GM18909 (cell line): ENCODE results near the gene FOXD4.
"Not testable (repeated sequence)": the region's sequence is repeated elsewhere in the genome, so short reads cannot be mapped to it uniquely, and the experiment has no call there.

ENCODE experiments used
- ATAC-seq: cut with Tn5 transposase; IDR thresholded peaks from one replicate; pipeline ENCODE4 v1.9.1; 2021; ENCODE audit warnings: mild to moderate bottlenecking; ENCODE audit not compliant: unreplicated experiment, poor library complexity

Gene FOXD4

DNA sequence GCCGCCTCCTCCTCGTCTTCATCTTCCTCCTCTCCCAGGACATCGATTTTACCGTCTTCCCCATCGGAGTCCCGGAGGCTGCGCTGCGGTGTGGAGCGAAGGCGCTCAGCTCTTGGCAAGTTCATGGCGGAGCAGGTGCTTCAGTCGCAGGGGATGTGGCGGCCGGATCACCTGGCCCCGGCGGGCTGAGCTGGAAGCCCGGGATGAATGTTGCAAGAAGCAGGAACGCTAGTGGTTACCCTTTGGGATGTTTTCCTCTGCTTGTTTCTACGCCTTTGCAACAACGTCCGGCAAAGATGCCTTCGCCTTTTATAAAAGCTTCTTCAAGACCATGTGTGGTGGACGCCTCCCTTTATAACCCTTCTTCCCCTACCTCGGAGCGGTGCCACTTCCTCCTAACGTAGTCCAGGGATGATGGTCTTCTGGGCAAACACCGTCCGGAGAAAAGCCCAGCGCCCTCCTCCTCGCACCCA, at the start of gene FOXD4:
Gene FOXD4 (minus strand): TSS at position 423 of the 473 bp plus-strand sequence. CDS start 298 bp downstream, at position 125.
- not testable (repeated sequence) for ATAC-seq

DNA sequence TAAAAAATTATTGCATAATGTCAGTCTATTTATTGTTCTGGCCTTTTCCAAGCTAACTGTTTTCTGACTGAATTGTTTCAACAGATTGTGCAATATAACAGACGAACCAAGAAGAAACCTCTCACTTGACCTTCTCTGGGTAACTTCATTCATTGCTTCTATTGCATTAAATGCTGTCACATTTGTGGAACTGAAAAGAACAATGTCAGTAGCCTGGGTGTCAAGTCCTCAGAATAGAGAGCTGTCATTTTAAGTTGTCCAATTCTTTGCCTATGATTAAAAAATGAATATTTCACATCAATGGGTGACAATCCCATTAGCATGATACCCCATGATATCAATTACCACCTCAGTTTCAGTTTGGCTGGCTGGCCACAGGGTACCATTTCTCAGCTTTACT, 41.7 kb upstream of the FOXD4 start:
- not testable (repeated sequence) for ATAC-seq

DNA sequence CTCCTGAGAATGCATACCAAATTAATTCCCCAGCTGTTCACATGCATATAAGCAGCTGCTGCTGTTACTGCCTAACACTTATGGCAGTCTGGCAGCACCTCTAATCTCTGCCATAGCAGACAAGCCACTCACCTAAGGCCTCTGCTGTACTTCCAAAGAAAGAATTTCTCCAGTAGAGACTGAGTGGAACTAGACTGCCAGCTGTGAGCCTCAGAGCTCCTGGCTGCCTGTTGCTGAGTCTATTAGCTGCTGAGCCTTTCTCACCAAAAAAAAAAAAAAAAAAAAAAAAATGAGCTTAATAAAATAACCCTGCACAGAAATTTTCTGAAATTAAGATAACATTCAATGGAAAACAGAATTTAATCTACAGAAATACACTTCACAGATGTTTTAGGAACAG, 33.0 kb upstream of the FOXD4 start:
- not testable (repeated sequence) for ATAC-seq

DNA sequence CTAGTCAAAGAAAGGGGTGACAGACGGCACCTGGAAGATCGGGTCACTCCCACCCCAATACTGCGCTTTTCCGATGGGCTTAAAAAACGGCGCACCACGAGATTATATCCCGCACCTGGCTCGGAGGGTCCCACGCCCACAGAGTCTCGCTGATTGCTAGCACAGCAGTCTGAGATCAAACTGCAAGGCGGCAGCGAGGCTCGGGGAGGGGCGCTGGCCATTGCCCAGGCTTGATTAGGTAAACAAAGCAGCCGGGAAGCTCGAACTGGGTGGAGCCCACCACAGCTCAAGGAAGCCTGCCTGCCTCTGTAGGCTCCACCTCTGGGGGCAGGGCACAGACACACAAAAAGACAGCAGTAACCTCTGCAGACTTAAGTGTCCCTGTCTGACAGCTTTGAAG, 21.7 kb upstream of the FOXD4 start:
- not testable (repeated sequence) for ATAC-seq

DNA sequence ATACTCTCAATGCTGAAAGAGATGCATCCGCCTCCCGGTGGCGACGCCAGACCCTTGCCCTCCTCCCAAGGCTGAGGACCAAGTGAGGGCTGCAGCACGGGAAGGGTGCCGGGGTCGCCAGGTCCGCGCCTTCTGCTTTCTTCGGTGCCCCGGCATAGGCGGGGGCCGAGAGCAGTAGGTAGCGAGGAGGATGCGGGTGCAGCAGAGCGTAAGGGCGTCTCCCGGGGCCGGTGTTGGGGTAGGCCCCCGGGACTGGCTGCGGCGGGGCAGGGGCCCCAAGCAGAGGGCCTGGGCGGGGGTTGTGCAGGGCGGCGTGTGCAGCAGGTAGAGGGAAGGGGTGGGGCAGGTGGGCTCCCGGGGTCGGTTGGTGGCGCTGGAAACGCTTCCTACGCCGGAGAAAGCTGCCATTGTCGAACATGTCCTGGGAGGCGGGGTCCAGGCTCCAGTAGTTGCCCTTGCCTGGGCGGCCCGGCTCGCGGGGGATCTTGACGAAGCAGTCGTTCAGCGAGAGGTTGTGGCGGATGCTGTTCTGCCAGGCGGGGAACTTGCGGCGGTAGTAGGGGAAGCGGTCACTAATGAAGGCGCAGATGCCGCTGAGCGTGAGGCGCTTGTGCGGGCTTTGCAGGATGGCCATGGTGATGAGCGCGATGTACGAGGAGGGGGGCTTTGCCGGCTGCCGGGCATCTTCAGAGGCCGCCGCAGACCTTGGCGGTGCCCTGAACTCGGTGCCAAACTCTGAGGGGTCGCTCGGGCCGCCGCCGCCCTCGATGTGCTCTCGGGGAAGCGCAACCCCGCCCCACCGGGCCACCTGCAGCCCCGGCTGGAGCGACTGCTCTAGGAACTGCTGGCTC, 848 bp downstream of the FOXD4 start:
- not testable (repeated sequence) for ATAC-seq

DNA sequence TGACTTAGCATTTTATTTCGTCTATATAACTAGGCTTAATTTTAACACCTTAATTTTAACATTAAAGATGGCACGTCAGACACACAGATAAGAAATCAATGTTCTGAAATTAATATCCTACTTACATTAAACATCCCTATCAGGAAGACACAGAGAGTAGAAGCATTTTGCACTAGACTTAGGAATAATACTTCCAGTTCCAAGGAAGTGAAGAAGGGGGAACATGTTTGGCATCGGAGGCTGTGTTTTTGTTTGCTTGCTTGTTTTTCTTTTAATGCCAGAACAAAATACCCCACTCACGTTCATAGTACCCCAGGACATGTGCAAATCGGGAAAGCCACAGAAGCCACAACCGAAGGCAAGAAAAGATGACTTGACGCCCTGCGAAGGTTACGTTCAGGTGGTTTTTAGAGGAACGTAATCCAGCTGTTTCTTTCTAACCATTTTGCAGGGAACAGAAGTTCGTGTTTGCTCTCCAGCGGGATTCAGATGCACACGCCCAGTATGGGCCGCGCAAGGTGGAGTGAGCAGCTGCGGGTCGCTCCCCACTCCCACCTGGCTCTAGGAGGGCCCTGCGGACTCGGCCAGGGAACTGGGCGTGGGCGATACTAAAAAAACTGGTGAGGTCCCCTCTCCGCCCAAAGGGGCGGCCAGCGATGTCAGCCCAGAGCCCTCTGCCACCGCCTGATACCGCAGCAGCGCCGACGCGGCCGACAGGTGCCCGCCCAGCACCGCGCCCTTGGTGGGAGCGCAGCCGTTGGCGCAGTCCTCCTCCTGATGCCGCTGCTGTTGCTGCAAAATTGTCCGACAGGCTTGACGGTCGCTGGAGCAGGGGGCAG, 1.8 kb downstream of the FOXD4 start:
- not testable (repeated sequence) for ATAC-seq

DNA sequence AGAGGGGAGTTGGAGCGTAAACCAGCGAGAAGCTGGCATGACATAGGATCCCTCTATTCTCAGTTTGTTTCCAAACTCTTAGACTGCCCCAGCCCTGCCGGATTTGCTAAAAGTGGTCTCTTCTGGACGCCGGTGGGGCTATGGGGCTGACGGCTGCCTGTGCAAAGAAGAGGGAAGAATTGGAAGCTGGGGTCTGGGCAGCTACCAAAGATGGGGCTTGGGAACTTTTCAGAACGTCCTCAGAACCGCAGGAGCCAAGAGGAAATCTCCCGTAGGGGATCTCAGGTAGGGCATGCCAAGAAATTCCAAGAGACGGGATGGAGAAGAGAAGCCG, 3.1 kb downstream of the FOXD4 start:
- not testable (repeated sequence) for ATAC-seq

DNA sequence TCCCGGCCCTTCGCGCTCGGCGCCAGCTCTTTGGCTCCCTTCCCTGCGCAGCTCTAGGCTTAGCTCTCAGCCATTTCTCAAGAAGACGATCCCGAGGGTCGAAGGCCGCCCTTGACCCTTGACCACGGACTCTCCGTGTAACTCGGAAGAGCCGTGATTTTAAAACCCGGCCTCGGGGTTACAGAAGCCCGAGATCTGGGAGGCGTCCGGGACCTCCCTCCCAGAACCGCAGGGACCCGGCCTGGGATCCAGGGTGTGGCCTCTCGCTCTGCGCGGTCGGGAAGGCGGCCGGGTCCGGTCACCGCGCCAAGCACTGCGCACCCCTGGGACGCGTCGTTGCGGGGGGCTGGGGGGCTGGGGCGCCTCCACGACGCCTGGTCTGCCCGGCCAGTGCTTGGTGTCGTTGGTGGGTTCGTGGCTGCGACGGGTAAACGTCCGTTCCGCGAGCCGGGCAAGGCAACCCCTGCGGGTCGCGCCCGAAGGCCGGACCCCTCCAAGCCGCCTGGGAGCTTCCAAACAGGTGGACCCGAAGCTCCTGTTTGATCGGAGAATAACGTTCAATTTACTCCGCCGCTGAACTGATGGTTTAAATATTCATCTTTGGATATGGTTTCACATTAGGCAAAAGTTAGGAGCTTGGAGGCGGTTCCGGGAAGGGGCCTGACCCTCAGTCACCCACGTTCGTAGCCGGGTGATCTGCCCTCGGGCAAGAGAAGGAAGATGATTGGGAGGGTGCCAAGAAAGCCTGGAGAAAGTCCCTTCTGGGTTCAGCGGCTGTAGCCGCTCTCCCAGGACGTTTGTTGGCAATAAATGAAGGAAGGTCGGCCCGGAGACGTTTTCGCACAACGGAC, 3.7 kb downstream of the FOXD4 start:
- peak; percentile 10 for ATAC-seq

DNA sequence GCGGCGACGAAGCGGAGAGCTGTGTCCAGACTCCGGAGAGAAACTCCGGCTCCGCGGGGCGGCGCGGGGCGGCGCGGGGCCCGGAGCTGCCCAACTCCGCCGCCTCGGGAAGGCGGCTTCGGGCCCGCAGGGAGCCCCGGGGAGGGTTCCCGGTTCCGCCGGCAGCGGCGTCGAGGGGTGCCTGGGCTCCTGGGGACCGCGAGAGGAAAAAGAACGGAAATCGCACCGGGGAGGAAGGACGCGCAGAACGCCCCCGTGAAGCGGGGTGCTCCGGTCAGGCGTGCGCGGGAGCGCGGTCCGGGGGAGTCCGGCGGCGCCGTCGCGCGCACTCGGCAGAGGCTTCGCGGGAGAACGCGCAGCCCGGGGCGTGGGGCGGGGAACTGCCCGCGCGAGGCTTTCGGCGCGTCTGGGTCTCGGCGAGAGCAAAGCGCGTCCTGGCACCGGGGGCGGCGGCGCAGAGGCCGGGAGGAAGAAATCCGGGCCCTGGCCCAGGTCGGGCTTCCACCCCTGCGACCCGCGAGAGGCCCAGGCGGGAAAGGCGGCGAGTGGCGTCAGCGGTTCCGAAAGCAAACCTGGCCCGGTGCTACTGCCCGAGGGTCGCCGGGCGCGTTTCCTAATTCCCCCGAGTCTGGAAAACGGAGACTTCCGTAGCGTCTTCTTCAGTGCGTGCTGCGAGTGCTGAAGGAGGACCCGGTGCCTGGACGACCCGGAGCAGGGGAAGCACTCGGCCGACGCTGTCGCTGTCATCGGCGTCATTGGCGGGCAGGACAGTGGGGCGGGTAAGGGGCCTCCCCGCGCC, 4.5 kb downstream of the FOXD4 start:
- peak; percentile 68 for ATAC-seq

DNA sequence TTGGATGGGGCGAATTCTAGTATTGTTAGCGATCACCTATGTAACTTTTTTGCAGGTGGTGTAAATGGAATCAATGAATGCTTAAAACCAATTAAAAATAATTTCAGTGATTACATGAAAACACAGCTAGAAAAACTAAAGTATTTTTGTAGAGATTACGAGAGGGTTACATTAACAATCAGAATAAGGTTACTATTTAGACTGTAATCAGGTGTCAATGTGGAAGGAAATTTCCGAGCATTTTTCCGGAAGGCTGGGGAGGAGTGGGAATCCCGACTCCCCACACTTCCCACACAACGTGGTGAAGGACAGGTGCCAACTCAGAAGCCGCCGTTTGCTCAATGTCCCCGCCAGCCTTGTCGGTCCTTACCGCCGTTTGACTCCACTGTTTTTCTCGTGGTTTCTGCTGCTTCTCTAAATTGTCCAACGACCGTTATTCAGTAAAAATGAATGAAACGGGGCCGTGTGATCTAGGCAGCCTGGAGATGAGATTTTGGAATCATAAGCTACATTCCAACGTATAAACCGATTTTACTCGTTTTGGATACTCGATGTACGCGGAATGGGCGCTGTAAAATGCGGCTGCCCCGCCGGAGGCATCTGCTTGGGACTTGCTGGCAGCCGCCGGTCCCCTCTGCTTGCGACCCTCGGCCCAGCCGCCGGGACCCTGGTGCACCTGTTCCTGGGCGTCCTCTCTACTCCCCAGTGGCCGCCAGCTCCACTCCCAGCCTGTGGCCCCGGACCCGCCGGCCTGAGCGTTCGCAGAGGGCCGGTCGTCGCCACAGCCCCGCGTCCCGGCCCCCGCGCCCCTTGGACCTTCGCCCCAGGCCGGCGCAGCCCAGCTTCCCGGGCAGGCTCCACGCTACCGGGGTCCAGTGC, 5.4 kb downstream of the FOXD4 start:
- not testable (repeated sequence) for ATAC-seq

DNA sequence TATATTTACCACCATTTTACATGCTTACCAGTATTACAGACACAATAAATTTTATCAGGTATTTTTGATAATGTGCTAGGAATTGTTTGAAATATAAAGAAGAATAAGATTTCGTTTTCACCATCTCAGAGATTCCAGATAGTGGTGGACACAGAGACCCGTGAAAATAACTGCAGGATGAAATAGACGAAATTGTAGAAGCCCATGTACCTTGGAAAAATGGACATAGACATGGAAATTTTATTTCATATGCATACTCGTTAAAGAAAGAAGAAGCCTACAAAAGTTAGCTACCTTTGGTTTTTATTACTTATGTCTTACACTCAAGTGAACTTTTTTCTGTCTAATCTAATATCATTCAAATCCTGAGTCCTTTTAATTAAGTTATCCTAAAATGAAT, 7.5 kb downstream of the FOXD4 start:
- ATAC-seq, result not testable (repeated sequence)

DNA sequence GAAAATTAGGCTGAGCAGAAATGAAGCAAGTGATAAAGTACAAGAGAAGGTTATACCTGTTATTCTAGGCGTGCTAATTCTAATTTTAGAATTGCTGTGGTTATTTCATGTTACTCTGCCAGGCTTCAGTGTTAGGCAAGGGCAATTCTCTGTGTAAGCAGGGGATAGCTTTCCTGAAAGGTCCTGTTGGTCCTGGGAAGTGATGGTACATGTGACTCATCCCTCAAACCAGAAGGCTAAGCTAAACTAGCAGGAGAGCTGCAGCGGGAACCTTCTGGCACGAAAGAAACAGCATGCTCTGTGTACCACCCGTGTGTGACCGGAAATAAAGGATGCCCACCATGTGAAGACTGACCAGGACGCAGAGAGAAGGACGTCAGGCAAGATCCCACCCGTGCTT, 8.7 kb downstream of the FOXD4 start:
- ATAC-seq, result not testable (repeated sequence)

DNA sequence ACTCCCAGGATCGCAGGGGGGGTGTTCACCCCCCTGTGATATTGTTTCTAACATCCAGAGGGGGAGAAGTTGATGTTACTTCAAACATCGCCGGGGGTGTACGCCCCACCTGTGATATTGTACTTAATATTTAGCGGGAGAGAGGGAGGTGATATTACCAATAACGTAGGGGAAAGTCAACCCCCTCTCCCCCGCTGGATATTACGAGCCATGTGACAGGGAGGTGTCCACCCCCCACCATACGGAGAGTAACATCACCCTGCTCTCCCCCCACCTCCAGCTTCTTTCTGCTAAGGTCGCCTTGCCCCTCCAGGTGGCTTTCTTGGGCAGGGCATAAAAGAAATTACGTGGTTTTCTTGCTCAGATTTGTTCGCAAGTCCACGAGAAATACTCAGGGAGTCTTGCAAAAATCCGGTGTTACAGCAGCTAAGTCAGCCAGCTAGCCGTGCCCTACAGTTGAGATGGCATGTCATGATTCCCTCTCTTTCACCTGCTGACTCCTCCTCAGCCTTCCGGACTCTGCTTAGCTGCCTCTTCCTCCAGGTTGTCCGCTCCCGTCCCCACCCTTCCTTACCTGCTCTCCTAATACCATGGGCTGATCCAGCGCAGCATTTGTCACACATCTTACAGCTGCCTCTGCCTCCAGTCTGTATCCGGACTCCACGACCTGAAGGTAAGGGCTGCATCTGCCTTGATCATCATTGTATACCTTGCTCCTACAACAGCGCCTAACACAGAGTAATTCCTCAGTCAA, 9.3 kb downstream of the FOXD4 start:
- ATAC-seq, result not testable (repeated sequence)

DNA sequence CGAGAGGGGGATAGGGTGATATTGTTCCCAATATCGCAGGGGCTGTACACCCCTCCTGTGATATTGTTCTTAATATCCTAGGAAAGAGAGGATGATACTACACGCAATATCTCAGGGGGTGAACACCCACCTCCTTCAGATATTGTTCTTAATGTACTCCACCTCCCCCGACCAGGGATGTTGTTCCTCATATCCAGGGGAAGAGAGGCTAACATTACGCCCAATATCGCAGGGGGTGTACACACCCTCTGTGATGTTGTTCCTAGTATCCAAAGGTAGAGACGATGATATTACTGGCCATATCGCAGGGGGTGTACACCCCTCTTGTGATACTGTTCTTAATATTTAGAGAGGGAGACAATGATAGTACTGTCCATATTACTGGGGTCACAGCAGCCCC, 12.2 kb downstream of the FOXD4 start:
- not testable (repeated sequence) for ATAC-seq

DNA sequence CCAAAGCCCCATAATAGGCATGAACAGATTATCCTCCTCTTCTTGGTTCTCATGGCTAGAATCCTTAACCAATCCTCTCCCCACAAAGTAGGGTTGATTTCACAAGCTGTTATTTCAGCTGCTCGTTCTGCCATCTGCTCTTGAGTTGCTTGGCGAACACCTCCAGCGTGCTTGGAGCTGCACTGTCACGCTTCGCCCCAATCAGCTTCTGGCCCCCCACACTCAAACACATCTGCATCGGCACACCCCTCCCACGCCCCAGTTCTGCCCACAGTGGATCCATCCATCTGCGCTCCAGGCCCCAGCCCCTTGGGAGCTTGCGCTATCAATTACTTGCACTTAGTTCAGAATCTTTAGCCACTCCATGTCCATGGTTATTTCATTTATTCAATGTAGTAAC, 17.8 kb downstream of the FOXD4 start:
- not testable (repeated sequence) for ATAC-seq

DNA sequence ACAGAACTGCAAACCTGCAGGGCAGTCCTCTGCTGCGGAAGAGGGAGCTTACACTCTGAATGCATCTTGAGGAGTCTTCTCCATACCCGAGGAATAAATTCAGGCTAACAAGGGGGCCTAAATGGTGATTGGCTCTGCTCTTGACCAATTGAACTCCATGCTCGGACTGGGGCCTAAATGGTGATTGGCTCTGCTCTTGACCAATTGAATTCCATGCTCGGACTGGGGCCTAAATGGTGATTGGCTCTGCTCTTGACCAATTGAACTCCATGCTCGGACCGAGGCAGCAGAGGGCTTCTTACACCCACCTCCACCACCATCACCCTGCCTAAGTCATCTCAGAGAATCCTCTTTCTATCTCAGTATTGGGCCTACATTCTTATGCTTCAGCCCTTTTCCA, 18.4 kb downstream of the FOXD4 start:
- ATAC-seq, result not testable (repeated sequence)

DNA sequence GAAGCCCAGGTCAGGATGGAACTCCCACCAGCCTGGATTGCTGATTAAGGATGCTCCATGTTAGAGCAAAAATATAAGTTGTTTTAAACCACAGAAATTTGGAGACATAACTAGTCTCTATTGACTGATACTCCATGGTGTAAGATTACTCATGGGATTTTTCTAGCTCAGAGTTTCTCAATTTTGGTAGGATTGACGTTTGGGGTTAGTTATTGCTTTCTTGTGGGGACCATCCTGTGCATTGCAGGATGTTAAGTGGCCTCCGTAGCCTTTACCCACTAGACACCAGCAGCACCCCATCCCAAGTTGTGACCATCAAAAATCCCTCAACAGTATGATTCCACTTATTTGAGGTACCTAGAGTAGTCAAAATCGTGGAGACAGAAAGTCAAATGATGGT, 19.4 kb downstream of the FOXD4 start:
- not testable (repeated sequence) for ATAC-seq

DNA sequence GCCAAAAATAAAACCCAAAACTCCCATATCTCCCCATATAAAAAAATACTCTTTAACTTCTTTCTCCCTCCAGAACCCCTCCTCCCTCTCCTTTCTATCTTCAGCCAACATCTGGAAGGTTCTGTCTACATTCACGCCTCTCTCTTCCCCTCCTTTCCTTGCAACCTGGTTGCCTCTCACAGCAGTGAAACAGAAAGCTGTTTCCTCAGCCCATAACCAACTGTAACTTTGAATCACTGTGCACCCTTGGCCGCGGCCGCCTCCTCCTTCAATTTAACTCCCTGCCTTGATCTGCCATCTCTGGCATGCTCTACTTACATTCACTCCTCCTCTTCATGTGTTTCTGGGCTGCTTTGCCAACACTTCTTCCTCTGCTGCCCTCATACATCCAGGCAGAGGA, 23.2 kb downstream of the FOXD4 start:
- not testable (repeated sequence) for ATAC-seq
